Fibroblast of skin of right quadriceps (primary cell): ENCODE data around the gene PSMA6.
"Not testable (repeated sequence)": the region's sequence is repeated elsewhere in the genome, so short reads cannot be mapped to it uniquely, and the experiment has no call there.

Experiments used
- DNase-seq: peaks from one replicate; pipeline ENCODE4 v3.0.0-alpha.2; 2013

The PSMA6 gene

DNA sequence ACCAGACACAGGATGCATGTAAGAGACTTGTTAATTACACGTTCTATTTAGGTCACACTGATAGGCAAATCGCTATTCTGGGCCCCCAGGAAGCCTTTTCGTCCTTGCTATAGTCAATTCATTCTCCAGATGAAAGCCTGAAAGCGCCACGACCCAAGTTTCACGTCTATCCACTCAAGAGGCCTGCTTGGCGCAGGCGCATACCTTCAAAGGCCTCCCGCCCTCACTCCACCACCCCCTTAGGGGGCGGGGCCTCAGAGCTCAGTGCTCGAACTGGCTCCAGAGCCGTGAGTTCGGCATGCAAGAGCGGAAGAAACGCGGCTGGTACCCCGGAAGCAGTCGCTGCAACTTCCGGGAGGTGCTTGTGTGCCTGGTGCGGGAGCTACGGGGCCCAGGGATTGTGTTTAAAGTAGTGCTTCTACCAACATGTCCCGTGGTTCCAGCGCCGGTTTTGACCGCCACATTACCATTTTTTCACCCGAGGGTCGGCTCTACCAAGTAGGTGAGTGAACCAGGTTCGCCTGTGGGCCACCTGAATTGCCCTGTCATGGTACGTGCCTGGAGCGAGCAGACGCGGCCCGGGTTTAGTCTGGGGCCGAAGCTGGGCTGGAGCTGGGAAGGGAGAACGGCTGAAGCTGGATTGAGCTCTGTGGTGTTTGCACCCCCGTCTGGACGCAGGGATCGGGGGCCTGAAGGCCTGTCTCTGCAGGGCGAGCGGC, at the start of gene PSMA6:
TSS of gene PSMA6 (plus strand) at position 332 of the 719 bp plus-strand sequence. CDS start at position 427, 95 bp downstream.
- DNase-seq = peak; percentile 99

DNA sequence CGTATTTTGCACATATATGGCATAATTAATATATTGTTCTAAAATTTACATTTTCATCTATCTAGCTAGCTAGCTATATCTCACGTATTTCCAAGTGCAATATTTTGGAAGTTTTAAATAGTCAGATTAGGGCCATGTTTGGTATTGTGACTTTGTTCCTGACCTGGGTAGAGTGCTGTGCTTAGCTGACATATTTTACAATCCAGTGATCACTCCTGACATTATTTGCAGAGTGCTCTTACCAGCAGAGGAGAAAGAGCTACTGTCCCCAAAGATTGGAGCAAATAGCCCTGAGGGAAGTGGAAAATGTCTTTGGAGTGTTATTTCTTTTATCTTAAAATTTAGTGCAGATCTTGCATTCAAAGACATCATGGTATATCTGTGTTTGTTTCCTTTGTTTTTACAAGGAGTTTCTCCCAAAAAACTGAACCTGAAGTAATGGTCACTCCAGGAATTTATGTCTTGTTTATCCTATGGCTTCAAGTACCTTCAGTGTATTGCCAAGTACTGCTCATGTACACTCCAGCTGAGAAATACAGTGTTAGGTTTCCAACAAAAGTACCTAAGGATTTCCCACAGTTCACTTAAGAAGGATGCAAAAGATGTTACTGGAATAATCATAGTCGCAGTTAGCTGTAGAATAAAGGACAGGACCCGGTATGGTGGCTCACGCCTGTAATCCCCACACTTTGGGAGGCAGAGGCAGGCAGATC, 49.4 kb upstream of the PSMA6 start:
- no peak for DNase-seq

DNA sequence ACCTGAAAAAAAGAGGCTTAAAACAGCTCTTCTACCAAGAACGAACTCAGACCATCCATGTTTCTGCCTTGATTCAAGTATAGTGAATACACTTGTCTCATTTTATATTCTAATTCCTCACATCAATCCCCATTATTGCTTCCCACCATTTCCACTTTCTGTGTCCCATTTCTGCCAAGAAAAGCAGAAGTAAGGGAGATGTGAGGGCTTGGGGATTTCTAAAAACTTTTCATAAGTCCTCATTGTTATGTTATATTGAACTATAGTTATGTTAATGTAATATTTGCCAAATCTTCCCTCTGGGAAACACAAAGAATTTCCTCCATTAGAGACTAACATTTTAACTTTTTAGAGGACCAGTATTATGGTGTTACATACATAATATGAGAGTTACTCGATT, 48.2 kb upstream of the PSMA6 start:
- DNase-seq = no peak

DNA sequence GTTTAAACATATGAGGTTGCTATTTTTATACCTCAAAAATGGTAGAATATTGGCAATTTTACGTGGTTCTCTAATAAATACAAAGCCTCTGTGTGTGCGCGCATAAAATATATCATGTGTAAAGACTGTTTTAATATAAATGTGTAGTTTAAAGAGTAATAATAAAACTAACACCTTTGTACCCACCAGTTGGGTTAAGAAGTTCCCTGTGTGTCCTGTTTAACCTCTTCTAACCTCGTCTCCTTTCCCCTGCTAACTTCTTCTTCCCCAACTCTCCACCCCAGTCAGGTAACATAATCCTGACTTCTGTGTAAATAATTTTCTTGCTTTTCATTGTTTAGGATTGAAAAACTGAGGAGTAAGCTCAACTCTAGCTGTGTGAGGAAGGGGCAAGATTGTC, 47.6 kb upstream of the PSMA6 start:
- DNase-seq = no peak

DNA sequence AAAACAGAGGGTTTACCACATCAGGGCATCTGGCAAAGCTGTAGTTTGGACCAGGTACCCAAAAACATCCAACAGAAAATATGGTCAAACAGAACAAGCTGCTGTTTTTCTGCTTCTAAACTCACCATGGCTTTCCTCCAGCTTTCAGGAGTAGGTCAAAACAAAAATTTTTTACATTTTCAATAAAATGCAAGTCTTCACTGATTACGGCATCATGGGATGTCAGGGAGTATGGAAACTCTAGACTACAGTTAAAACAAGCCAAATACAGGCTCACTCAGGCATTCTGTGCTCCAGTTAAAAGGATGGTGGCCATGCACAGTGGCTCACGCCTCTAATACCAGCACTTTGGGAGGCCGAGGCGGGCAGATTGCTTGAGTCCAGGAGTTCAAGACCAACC, 47.1 kb upstream of the PSMA6 start:
- no peak for DNase-seq

DNA sequence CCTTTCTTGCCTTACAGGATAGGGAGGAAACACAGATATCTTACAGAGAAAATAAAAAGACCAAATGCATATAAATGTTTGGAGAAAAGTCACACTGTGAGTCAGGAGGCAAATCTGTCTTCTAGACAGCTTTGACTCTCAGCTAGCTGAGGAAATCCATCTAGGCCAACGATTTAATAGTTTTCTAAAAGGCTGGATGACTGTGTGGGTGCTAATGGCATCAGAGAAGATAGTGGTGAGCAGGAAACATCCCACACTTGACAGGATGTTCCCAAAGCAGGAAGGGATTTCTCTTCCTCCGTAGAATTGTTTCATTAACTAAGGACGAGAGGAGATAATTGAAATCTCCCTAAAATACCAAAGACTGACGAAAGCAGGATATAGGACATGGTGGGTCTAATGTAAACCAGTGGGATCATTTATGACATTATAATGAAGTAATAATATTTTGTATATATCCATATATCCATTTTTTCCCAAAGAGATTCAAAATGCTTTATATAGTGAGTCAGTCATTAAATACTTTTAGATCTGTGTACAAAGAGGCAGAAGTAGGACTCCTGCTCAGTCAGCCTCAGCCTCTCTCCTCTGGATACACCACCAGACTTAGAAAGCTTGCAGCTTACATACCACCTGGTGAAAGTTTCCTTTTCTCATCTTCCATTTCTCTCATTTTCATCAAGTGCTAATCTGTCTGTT, 44.3 kb upstream of the PSMA6 start:
- no peak for DNase-seq

DNA sequence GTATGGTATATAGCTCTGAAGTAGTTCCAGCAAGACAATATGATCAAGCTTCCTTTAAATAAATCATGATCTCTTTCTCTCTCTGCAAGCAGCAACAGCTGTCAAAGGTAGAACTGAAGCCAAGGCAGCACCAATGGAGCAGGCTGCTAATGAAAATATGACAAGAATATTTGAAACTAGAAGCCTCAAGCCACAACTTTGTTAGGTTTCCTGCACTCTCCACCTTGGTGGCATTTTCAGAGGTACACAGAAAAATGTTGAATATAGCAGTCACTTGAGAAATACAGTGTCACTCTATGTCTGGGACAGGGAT, 43.8 kb upstream of the PSMA6 start:
- no peak for DNase-seq

DNA sequence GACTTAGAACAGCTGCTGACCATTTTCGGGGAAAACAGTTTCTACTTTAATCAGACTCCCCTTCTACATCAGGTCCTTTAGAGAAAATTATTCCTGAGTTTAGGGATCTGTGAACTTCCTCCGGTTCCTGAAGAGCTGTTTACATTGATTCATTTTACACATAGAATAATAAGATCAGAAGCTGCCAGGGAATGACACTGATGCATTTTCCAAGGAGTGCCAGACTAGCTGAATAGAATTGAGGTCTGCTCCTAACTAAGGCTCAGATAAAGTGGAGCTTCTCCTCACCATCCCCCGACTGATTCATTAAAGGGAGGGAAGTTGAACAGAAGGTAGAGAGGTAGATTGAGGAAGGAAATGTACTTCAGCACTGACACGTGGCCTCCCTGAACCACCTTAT, 41.9 kb upstream of the PSMA6 start:
- no peak for DNase-seq

DNA sequence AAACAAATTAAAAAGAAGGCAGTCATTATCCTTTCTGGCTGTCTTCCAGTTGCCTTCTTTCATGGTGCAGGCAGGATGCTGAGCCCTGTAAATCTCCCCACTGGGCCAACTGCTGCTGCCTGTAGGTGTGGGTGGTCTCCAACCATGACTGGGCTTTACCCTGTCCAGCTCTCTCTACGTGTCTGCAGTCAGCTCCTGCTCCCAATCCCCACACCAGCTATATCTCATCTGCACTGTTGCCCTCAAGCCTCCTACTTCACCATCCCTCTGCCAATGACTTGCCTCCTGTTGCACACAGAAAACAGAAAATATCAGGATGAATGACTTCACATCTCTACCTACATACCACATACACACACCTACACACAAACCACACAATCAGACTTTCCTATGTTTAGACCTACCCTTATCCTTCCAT, 39.7 kb upstream of the PSMA6 start:
- no peak for DNase-seq

DNA sequence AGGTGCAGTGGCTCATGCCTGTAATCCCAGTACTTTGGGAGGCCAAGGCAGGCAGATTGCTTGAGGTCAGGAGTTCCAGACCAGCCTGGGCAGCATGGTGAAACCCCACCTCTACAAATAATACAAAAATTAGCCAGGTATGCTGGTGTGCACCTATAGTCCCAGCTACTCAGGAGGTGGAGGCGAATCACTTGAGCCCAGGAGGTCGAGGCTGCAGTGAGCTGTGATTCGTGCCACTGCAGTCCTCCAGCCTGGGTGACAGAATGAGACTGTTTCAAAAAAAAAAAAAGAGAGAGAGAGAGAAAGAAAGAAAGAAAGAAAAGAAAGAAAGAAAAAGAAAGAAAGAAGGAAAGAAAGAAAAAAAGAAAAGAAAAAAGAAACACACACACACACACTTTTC, 39.1 kb upstream of the PSMA6 start:
- DNase-seq = not testable (repeated sequence)

DNA sequence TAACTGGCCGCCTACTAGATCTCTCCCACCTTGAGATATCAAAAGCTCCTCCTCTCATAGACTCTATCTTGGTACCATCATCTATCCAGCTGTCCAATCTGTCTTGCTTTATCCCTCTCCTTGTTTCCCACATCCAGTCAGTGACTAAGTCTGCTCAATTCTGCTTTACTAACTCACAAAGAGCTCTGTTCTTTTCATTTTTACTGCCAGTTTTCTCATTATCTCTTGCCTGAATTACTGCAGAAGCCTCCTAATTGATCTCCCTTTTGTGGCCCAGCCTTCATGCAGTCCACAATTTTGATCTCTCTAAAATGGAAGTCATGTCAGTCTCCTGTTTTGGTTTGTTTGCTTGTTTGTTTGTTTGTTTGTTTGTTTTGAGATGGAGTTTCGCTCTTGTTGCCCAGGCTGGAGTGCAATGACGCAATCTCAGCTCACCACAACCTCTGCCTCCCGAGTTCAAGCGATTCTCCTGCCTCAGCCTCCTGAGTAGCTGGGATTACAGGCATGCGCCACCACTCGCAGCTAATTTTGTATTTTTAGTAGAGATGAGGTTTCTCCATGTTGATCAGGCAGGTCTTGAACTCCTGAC, 38.1 kb upstream of the PSMA6 start:
- not testable (repeated sequence) for DNase-seq

DNA sequence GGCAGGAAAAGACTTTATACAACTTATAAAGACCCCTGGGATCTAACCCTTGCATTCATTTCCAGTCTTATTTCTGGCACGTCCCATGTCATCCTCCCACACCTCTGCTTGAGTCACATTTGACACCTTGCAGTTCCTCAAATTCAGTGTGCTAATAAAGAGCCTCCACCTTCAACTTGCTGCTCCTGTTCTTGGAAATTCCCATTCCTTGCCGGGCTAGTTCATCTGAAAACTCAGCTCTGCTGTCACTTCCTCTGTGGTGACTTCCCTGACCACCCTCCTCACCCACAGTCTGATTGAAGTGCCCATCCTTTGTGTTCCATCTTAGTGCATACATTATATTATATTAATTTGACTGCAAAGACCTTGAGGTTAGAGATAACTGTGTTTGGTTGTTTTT, 37.4 kb upstream of the PSMA6 start:
- no peak for DNase-seq

DNA sequence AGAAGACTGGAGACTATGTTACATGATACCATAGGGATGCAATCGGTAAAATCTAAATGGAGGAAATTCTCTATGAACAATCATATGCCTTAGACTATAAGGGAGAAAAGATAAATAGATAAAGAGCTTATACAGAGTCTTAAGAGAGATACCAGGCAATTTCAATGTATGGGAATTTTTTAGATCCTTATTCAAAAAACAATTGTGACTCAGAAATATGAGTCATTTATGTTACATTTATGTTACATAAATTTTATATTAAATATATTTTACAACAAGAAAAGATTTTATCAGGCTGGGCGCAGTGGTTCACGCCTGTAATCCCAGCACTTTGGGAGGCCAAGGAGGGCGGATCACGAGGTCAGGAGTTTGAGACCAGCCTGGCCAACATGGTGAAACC, 36.5 kb upstream of the PSMA6 start:
- DNase-seq = no peak

DNA sequence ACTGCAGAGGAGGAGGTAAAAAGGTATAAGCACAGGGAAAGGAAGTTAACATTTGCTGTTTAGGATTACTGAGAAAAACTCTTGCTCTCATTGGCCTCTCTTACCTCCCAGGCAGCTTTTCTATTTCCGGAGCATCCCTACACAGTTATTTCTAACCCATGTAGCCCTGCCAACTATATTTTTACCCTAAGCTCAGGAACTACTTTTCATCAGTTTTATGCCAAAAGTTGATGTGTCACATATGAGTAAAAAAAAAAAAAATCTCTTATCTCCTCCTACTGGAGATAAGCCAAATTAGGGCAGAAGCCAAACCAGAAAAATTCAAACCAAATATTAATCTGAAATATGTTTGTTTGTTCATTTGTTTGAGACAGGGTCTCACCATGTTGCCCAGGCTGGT, 34.4 kb upstream of the PSMA6 start:
- DNase-seq = no peak

DNA sequence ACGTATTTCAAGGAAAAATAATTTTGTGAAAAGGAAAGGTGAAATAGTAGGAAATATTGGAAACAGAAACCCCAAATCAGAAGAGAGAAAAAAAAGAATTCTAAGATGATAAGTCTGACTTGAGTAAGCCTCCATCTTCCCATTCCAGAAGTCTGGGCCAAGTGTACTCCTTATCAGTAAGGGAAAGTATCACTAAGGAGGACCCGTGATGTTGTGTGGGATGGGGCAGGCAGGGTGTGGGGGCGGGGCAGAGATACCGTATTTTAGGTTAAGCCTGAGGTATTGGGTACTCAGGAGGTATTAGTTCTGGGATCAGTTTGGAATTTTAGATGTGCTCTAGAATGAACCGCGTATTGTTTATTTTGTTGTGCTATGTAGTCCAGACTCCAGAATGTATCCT, 33.8 kb upstream of the PSMA6 start:
- DNase-seq = no peak

DNA sequence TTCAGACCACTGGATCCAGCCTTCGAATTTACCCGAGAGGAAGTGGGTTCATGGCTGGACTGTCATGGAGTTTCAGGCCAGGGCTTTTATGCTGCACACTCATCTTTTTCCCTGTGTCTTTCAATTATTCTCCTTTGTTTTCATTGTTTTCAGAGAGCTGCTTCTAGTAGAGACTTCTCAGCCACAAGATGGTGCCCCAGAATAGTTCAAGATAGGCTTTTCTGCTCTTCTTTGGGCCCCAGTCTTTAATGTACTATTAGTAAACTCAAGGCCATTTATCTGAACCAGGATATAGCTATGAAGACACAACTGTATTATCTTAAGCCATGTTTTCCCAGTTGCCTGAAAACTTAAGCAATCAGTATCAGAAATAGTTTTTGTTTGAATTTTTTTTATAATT, 30.4 kb upstream of the PSMA6 start:
- no peak for DNase-seq

DNA sequence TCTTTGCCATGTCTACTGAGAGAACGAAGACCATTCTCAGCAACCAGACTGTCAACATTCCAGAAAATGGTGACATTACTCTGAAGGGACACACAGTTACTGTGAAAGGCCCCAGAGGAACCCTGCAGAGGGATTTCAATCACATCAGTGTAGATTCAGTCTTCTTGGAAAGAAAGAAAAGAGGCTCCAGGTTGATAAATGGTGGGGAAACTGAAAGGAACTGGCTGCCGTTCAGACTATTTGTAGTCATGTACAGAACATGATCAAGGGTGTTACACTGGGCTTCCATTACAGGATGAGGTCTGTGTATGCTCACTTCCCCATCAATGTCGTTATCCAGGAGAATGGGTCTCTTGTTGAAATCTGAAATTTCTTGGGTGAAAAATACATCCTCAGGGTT, 29.7 kb upstream of the PSMA6 start:
- no peak for DNase-seq

DNA sequence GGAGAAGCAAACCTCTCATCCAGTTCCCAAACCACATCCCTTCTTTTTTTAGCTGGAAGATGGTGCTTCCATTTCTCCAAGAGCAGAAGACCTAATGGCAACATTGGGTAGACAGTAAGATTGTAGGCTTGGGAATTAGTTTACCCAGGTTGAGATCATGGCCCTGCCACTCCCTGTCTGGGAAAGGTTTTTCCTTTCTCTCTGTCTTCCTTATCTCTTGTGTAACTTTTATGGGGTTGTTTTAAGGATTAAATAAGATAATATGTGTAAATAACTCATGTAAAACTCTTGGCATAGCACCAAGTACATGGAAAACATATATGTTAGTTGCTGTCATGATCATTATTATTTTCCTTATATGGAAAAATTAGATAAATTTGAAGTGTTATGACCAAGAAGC, 23.2 kb upstream of the PSMA6 start:
- no peak for DNase-seq

DNA sequence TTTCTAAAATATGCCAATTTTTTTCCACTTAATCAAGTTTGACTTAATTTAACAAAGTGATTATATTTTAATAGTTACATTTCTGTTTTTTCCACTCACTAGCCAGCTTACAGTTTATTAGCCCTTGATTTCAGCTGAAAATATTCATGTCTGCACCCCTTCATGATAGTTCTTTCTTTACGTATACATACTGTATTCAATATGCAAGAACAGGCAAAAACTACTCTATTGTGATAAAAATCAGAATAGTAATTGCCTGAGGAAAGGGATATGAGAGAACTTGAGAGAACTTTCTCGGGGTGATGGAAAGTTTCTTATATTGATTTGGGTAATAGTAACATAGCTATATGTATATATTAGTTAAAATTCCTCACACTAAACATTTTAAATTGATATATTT, 17.4 kb upstream of the PSMA6 start:
- no peak for DNase-seq

DNA sequence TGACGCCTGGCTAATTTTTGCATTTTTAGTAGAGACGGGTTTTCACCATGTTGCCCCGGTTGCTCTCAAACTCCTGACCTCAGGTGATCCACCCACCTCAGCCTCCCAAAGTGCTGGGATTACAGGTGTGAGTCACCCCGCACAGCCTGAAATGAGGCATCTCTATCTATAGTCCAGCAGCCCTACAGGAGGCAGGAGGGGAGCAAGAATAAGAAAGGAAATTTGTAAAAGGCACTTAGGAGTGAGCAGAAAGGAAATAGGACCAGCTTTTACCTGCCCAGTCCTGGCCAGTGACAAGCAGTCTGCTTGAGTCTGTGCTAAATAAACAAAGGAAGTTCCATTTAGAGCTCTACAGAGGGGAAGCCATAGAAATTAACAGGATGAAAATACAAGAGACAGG, 15.0 kb upstream of the PSMA6 start:
- no peak for DNase-seq

DNA sequence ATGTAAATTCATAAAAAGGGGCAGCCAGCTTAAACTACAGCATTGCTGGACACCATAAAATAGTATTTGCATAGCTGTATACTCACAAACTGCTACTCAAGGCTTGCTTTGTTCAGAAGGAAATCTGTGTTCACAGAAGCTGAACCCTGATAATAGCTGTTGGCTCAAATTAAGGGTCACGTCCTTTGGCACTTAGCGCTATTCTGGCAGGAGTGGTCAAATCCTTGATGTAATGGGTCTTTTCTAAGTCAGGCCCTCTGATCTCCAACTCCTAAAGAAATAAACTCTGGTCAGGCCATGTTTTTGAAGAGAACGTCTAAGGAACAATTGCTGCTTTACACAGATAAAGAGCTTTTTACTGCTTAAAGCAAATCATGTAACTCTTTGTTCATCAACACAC, 12.8 kb upstream of the PSMA6 start:
- no peak for DNase-seq

DNA sequence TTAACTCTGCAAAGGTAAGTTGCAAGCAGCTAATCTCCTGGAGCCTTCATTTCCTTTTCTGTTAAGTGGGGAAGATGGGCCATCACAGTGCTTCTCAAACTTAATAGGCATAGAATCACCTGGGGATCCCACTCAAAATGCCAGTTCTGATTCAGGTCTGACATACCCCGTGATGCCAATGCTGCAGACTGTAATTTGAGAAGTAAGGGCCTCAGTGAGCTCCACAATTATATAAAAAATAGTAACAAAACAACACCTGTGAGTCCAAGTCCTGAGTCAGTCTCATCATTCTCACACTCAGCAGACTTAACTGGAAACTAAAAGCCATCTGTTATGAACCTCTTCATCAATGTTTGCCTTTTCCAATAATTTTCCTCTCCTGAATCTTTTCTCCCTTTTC, 10.8 kb upstream of the PSMA6 start:
- DNase-seq = no peak

DNA sequence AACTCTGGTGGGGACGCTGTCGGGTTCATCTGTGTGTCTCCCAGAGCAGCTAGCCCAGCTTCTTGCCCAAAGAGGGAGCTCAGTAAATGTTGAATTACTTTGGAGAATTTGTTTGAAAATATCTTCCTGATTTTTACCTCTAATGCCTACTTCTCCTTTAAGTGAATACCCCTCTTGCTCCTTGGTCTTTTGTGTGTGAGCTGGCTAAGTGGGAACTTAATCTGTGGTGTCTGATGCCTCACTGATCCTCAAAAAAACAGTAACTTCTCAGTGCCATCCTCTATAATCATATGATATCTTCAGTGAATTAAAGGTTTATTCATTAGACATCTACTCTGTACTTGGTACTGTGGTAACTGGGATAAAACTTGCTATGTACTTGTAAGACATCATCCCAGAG, 7.7 kb upstream of the PSMA6 start:
- DNase-seq = no peak
